T-helper 1 cell treated with Interleukin-12 subunit alpha and Interleukin-12 subunit beta and Interleukin-4 antibody, amounts not matched to agents 30 μg/mL and 1 μg/mL, for 36 hours (primary cell): ENCODE measurements around the gene CENPT.

Experiments used
- H3K27ac Mint-ChIP-seq: one replicate; pipeline ENCODE4 v1.8.0; 2021; ENCODE audit warnings: mild to moderate bottlenecking, mixed read lengths
- H3K27me3 Mint-ChIP-seq: one replicate; pipeline ENCODE4 v1.8.0; 2021; ENCODE audit warnings: low read depth, mixed read lengths
- H3K36me3 Mint-ChIP-seq: one replicate; pipeline ENCODE4 v1.8.0; 2021; ENCODE audit warnings: low read depth, mixed read lengths
- H3K4me1 Mint-ChIP-seq: one replicate; pipeline ENCODE4 v1.8.0; 2021; ENCODE audit warnings: low read depth, mixed read lengths
- H3K4me3 Mint-ChIP-seq: one replicate; pipeline ENCODE4 v1.8.0; 2021; ENCODE audit warnings: mild to moderate bottlenecking, moderate library complexity, mixed read lengths
- H3K9me3 Mint-ChIP-seq: one replicate; pipeline ENCODE4 v1.8.0; 2021; ENCODE audit warnings: mixed read lengths

CENPT gene

GRCh38 chr16:67796099-67796718 is 51.3 kb downstream of the CENPT start:
- Mint-ChIP-seq H3K4me1 (peaks cover 17% of the 10 kb centered on the region), H3K27me3 (no peaks in the 10 kb centered on the region), H3K36me3 (peaks cover 21% of the 10 kb centered on the region), H3K9me3 (no peaks in the 10 kb centered on the region), H3K4me3 (no peak overlapping the region), H3K27ac (peak overlapping the region; percentile 2)

GRCh38 chr16:67790071-67790470 is 57.4 kb downstream of the CENPT start:
- H3K4me3 Mint-ChIP-seq = no peak overlapping the region
- H3K9me3 Mint-ChIP-seq = no peaks in the 10 kb centered on the region
- H3K27ac Mint-ChIP-seq = no peak overlapping the region
- H3K27me3 Mint-ChIP-seq = no peaks in the 10 kb centered on the region
- H3K4me1 Mint-ChIP-seq = peaks cover 5% of the 10 kb centered on the region
- peaks cover 2% of the 10 kb centered on the region for H3K36me3 Mint-ChIP-seq

DNA sequence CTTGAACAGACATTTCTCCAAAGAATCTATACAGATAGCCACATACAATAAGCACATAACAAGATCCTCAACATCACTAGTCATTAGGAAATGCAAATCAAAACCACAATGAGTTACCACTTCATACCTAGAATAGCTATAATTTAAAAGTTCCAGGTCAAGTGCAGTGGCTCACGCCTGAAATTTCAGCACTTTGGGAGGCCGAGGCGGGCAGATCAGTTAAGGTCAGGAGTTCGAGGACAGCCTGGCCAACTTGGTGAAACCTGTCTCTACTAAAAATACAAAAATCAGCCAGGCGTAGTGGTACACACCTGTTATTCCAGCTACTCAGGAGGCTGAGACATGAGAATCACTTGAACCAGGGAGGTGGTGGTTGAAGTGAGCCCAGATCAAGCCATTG is 61.0 kb downstream of the CENPT start:
- Mint-ChIP-seq H3K27me3 (no peaks in the 10 kb centered on the region), H3K9me3 (no peaks in the 10 kb centered on the region), H3K36me3 (peaks cover 5% of the 10 kb centered on the region), H3K27ac (no peak overlapping the region), H3K4me3 (no peak overlapping the region), H3K4me1 (peaks cover 12% of the 10 kb centered on the region)

- H3K4me3 Mint-ChIP-seq = no peak overlapping the region
- H3K27me3 Mint-ChIP-seq = no peaks in the 10 kb centered on the region
- H3K4me1 Mint-ChIP-seq = peaks cover 24% of the 10 kb centered on the region
- H3K27ac Mint-ChIP-seq = no peak overlapping the region
- H3K36me3 Mint-ChIP-seq = peaks cover 7% of the 10 kb centered on the region
- no peaks in the 10 kb centered on the region for H3K9me3 Mint-ChIP-seq
Observed at GRCh38 chr16:67783353-67783725, 64.2 kb downstream of the CENPT start.

DNA sequence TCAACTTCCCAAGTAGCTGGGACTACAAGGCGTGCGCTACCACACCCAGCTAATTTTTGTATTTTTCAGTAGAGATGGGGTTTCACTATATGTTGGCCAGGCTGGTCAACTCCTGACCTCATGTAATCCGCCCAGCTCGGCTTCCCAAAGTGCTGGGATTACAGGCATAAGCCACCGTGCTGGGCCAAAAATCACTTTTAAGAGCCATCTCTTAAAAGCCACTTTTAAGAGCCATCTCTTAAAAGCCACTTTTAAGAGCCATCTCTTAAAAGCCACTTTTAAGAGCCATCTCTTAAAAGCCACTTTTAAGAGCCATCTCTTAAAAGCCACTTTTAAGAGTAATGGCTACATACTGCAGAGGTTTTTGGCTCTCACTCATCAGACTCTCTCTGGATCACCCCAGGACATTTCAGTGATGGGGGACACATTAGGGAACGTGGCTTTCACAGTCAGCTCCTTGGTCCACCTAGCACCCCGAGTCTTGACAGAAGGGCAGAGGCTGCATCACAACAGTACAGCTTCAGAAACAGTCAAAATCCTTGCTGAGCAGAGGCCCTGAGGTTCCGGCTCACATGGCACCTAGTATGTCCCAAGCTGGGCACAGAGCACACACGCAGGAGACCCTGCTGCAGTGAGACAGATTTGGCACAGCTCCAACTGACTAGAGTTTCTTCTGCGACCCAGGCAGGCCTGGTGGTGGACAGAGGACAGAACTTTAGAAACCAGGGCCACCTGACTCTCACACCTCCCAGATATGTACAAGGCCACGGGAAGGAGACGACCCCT is 64.7 kb downstream of the CENPT start:
- no peak overlapping the region for H3K27ac Mint-ChIP-seq
- peaks cover 9% of the 10 kb centered on the region for H3K36me3 Mint-ChIP-seq
- H3K27me3 Mint-ChIP-seq = no peaks in the 10 kb centered on the region
- no peaks in the 10 kb centered on the region for H3K9me3 Mint-ChIP-seq
- H3K4me1 Mint-ChIP-seq = peaks cover 24% of the 10 kb centered on the region
- H3K4me3 Mint-ChIP-seq = no peak overlapping the region

DNA sequence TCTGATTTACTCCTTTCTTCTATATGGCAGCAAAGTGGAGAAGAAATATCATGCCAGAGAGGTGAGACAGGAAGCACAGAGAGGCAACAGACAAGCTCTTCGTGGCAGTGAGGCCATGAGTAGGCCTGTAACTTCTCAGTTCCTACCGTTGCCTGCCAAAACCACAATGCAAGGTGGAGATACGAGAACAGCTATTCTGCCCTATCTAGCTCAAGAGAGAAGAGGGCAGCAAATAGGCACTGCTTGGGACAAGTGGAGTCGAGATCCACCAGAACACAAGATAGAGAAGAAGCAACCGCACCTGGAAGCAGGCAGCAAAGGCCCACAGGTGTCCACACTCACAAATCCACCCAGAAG is 66.0 kb downstream of the CENPT start:
- Mint-ChIP-seq H3K27ac (peak overlapping the region; percentile 84), H3K27me3 (no peaks in the 10 kb centered on the region), H3K9me3 (no peaks in the 10 kb centered on the region), H3K36me3 (peaks cover 9% of the 10 kb centered on the region), H3K4me3 (peak overlapping the region; percentile 43), H3K4me1 (peaks cover 26% of the 10 kb centered on the region)

DNA sequence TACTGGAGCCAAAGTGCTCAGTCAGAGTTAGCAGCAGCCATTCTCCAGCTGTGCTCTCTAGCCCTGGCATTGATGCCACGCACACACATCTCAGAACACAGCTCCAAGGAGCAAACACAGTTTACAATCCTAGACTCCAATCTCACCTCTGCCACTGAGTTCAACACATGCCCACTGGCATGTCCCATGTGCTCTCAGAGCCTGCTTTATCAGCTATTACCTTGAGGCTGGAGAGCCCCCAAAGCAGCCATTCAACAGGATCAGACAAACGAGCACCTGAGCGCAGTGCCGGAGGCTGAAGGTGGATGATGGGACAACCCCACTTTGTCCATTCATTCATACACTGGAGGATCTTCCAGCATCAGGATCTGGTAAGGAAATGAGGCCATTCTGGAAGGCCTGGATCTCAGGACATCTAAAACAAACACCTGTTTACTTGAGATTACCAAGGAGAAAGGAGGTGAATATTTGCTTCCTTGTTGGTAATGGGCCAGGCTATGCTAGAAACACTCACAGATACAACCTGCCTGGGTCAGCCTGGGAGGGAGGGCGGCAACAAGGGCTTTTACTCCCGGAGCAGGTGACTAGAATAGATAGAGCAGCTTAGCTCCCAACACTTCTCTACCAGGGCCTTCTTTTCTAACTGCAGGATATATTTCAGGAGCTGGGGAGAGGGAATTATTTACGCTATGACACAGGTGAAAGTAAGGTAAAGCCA is 66.5 kb downstream of the CENPT start:
- Mint-ChIP-seq H3K9me3 (no peaks in the 10 kb centered on the region), H3K27me3 (no peaks in the 10 kb centered on the region), H3K27ac (peak overlapping the region; percentile 84), H3K4me1 (peaks cover 26% of the 10 kb centered on the region), H3K4me3 (peak overlapping the region; percentile 43), H3K36me3 (peaks cover 9% of the 10 kb centered on the region)

DNA sequence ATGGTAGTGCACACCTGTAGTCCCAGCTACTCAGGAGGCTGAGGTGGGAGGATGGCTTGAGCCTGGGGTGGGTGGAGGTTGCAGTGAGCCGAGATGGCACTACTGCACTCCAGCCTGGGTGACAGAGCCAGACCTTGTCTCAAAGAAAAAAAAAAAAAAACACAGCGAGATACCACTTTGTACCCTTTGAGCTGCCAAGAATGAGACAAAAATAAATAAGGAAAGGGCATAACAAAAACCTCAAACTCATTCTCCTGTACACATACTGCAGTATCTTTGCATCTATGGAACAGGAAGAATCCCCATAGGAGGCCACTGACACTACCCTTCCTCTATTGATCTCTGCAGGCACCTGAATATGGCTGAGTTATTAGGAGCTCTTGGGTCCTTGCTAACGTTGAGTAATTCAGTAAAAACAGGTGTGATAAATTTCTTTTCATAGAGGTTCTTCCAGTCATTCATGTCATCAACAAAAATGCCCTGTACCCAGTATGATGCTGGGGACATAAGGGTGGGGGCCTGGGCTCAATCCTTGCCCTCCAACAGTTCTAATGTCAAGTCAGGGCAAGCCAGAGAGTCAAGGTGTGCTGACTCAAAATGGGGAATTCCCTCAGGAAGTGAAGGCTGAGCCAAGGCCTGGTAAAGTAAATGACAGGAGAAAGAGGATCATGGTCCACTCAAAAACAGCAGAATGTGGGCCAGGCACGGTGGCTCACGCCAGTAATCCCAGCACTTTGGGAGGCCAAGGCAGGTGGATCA is 68.1 kb downstream of the CENPT start:
- H3K27ac Mint-ChIP-seq = peak overlapping the region; percentile 38
- peaks cover 28% of the 10 kb centered on the region for H3K4me1 Mint-ChIP-seq
- peaks cover 11% of the 10 kb centered on the region for H3K36me3 Mint-ChIP-seq
- no peaks in the 10 kb centered on the region for H3K9me3 Mint-ChIP-seq
- no peak overlapping the region for H3K4me3 Mint-ChIP-seq
- H3K27me3 Mint-ChIP-seq = no peaks in the 10 kb centered on the region
